Fibroblast of skin of right quadriceps (primary cell): ENCODE results near the gene EIF3C.
"Not testable (repeated sequence)": the region's sequence is repeated elsewhere in the genome, so short reads cannot be mapped to it uniquely, and the experiment has no call there.

ENCODE experiments used
- DNase-seq: peaks from one replicate; pipeline ENCODE4 v3.0.0-alpha.2; 2013

Gene EIF3C

DNA sequence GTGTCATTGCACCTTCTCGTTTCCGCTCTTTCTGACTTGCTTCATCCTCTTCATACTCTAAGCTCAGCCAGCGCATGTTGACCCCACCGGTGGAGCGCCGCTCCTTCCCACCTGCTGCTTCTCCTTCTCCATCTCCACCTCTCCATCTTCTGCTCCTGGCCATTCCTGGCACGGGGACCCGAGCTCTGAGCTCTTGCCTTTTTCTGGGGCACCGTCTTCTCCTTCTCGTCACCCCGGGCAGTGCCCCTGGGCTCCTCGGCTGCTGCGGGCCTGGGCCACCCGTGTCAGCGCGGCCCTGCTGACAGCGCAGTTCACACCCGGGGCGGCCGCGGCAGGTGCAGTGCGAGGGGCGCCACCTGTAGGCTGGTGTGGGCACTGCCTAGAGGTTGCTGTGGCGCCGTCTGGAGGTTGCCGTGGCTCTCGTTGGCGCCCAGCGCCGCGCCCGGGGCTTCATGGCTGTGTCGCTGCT is 38.8 kb downstream of the EIF3C start:
- not testable (repeated sequence) for DNase-seq

DNA sequence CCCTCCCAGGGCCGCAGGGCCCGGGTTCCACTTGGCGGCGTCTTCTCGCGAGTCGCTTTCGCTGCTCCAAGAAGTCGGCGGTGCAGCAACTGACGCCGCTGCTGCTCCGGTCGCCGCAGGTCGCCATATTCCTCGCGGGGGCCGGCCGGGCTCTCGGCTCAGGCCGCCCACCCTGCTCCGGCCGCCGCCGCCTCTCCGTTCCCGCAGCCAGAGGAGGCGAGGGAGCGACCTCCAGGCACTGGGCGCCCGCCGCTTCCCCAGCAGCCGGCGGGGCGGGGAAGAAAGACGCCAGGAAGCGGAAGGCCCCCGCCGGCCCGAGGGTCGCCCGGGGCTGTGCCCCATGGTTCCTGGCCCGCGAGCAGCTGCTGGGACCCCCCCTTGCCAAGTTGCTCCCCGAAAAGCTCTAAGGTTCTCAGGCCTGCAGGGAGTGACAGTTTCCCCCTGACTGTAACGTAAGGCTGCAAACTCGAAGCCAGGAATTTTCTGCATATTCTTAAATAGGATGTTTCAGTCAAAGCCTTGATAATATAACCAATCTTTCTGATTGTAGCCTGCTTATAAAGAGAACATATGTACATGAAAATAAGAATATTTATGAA is 39.3 kb downstream of the EIF3C start:
- DNase-seq: not testable (repeated sequence)

GRCh38 chr16:28751487-28751886 is 40.2 kb downstream of the EIF3C start, which contains the start of gene NPIPB9:
Gene NPIPB9, plus strand, starts transcription at chr16:28751787.
- not testable (repeated sequence) for DNase-seq

DNA sequence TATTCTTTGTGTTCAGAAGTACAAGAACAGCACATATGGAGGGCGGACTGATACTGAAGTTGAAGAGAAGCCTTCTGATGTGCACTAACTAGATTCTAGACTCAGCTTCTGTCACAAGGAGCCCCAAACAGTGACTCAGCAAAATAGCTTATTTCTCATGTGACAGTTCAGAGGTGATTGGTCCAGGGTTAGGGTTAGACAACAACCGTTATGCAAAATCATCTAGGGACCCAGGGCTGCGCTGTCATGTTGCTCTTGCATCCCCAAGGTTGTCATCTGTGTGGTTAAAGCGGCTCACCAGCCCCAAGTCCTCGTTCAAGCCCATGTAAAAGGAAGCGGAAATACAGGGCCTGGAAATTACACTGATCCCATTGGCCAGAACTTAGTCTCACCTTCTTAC is 70.4 kb downstream of the EIF3C start:
- DNase-seq: not testable (repeated sequence)

GRCh38 chr16:28782357-28782756 is 71.1 kb downstream of the EIF3C start:
- not testable (repeated sequence) for DNase-seq
